HG02852 (cell line): Measurements from ENCODE around the gene SCRN1.
"Not testable (repeated sequence)": the region's sequence is repeated elsewhere in the genome, so short reads cannot be mapped to it uniquely, and the experiment has no call there.

Experiments
- ATAC-seq: cut with Tn5 transposase; IDR thresholded peaks from one replicate; pipeline ENCODE4 v1.9.1; 2021; ENCODE audit warnings: mild to moderate bottlenecking, moderate library complexity; ENCODE audit not compliant: unreplicated experiment

The SCRN1 gene

GRCh38 chr7:29893351-29893965 lies 96.1 kb downstream of the SCRN1 start:
- no peak for ATAC-seq

- ATAC-seq, result no peak
These were observed 97.4 kb downstream of the SCRN1 start for GRCh38 chr7:29892231-29892630.

GRCh38 chr7:29891766-29892165 lies 97.8 kb downstream of the SCRN1 start:
- no peak for ATAC-seq

GRCh38 chr7:29890786-29891185 lies 98.8 kb downstream of the SCRN1 start:
- ATAC-seq, result not testable (repeated sequence)

- no peak for ATAC-seq
These were observed 99.3 kb downstream of the SCRN1 start for GRCh38 chr7:29890251-29890650.

- ATAC-seq, result no peak
These were observed 100.3 kb downstream of the SCRN1 start for GRCh38 chr7:29889288-29889687.

GRCh38 chr7:29888006-29888405 lies 101.6 kb downstream of the SCRN1 start:
- ATAC-seq, result no peak

GRCh38 chr7:29886827-29887226 lies 102.8 kb downstream of the SCRN1 start:
- no peak for ATAC-seq

GRCh38 chr7:29885626-29886025 lies 104.0 kb downstream of the SCRN1 start:
- ATAC-seq, result no peak

GRCh38 chr7:29884399-29885272 lies 105.0 kb downstream of the SCRN1 start:
- ATAC-seq, result no peak

- ATAC-seq, result no peak
These were observed 105.9 kb downstream of the SCRN1 start for GRCh38 chr7:29883462-29884398.

- ATAC-seq, result no peak
These were observed 107.1 kb downstream of the SCRN1 start for GRCh38 chr7:29882481-29882880.

GRCh38 chr7:29881724-29882123 lies 107.9 kb downstream of the SCRN1 start:
- no peak for ATAC-seq

- no peak for ATAC-seq
These were observed 110.0 kb downstream of the SCRN1 start for GRCh38 chr7:29879609-29880008.

- ATAC-seq, result no peak
These were observed 111.4 kb downstream of the SCRN1 start for GRCh38 chr7:29878081-29878688.

GRCh38 chr7:29877196-29877595 lies 112.4 kb downstream of the SCRN1 start:
- ATAC-seq, result no peak

- no peak for ATAC-seq
These were observed 113.9 kb downstream of the SCRN1 start for GRCh38 chr7:29875741-29876140.

GRCh38 chr7:29873644-29874294 lies 115.8 kb downstream of the SCRN1 start:
- no peak for ATAC-seq

- ATAC-seq, result no peak
These were observed 117.7 kb downstream of the SCRN1 start for GRCh38 chr7:29871787-29872398.
